ENCODE data around the gene NACC2.

Gene NACC2

GRCh38 chr9:136091582-136092352 lies 3.3 kb downstream of the NACC2 start:
- DNase-seq: no peak

DNA sequence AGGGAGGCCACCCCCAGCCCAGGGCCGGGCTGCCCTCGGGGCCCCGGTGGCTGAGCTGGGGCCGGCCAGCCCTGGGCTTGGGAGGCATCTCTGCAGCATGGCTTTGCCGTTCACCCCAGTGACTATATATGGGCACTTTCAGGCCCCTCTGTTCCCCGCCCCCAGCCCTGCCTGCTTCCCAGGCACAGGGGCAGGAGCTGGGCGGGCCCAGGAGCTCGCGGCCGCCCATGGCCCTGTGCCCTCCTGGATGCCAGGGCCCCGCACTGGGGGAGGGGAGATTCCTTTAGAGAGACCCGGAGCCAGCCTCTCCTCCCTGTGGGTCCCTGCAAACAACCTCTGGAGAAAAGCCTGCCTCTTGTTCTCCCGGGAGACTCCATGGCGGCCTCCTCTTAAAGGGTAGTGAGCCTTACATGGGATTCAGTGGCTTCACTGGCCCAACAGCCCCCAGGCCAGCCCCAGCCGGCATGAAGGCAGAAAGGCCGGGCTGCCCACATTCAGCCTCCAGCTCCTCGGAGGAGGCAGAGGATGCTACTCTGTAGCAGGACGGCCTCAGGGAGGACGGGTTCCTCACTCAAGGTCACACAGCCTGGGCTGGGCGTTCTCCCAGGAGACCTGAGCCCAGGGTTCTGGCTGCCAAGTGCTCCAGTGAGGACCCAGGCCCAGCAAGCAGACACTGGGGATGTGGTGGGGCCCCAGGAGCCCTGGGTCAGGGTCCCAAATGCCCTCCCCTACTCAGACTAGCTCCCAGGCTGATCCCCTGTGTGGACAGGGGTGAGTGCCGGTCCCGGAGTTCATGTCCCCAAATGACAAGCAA lies 4.1 kb downstream of the NACC2 start:
- no peak for DNase-seq

DNA sequence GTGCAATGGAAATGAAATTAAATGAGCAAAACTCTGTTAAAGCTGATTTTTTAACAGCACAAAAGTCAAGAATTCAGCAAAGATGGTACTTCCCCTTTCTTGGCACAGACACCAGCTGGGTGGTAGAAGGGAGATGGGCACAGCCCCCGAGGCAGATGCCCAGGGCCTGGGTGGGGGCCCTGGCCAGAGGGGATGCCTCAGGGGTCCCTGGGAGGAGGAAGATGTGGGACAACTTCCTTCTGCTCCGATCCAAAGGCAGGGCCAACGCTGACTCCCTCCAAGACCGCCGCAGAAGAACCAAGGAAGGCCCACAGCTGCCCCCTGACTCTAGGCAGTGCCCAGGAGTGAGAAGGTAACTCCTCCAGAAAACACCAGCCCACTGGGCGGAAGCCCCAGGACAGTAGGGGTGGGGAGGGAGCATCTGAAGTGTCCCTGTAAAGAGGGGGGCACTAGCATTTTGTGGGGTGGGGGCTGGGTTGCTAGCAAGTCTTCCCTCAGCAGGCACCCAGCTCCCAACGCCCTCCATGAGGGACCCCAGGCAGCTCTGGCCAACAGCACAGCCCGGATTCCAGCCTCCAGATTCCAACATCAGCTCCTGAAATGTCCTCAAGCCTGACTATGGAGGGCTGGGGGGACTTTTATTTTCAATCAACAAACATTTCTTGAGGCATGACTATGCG lies 4.9 kb downstream of the NACC2 start:
- no peak for DNase-seq

GRCh38 chr9:136089697-136090045 lies 5.4 kb downstream of the NACC2 start:
- no peak for DNase-seq

GRCh38 chr9:136088939-136089696 lies 6.0 kb downstream of the NACC2 start:
- DNase-seq: no peak

GRCh38 chr9:136088481-136088938 lies 6.6 kb downstream of the NACC2 start:
- DNase-seq: no peak

- DNase-seq: no peak
These were observed 7.2 kb downstream of the NACC2 start for GRCh38 chr9:136087741-136088480.

GRCh38 chr9:136086951-136087740 lies 7.9 kb downstream of the NACC2 start:
- DNase-seq: no peak

DNA sequence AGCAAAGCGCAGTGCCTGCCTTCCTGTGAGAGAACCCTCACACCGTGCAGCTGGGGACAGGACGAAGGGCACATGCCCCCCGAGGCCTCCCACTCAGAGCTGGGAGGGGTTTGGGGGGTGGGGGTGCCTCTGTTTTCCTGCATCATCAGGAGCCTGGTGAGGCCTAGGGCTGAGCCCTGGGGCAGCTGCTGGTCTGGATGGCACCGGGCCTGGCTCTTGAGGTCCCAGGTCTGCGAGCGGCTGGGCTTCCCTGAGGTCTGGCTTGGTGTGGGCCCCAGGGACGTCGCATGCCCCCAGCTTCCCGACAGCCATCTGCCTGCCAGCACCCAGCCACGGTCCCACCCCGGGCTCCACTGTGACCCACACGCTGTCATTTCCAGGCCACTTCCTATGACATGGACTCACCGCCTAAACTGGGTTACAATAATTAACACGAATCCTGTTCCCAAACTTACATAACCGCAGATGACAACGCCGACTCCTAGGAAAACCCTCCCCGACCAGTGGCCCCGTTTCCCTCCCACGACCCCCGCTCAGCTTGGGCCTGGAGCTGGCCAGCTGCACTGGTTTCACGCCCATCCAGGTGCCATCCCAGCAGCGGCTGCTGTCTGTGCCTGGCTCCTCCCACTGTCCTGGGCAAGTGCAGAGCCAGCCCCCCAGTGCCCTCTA lies 8.7 kb downstream of the NACC2 start:
- no peak for DNase-seq

DNA sequence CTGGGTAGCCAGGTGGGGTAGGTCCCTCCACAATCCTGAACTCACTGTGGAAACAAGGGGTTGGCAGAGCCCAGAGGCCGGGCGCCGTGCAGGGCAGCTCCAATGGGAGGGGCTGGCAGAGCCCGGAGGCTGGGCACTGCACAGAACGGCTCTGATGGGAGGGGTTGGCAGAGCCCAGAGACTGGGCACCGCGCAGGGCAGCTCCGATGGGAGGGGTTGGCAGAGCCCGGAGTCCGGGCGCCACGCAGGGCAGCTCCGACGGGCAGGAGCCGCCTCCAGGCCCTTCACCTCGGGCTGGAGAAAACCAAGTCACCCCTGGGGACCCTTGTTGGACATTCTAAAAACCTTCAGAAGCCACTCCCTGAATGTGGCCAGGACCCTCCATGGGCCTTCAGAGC lies 9.3 kb downstream of the NACC2 start:
- DNase-seq: no peak

DNA sequence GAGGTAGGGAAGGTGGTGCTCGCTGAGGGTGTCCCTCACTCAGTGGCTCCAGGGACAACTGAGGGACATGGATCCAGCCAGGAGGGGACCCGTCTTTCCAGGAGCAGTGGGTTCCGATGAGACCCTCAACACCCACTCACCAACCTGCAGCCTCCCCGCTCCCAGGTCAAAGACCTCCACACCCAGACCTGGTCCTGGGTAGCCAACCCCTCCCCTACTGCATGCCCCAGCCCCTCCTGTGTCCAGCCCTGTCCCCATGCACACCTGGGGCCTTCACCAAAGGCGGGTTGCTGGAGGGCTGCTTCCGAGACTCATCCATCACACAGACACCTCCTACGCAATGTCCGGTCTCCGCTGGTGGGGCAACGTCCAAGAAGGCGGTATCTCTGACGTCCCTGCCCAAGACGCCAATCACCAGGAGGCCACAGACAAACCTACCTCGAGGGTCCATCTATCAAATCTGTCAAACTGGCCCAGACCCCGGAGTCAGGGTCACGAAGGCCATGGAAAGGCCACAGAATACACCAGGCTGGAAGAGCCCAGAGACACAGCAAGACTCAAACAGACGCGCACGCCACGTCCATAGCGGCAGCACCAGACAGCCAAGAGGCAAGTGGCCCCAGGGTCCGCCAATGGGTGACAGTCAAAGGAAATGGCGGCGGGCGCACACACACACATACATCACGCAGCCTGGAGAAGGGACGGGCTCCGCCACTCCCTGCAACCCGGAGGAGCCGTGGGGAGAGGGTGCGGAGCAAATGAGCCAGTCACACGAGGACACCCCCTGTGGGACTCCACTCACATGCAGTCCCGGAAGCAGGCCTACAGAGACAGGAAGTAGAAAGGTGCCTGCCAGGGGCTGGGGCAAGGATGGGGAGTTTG lies 10.8 kb downstream of the NACC2 start:
- no peak for DNase-seq

- DNase-seq: no peak
These were observed 11.5 kb downstream of the NACC2 start for GRCh38 chr9:136083558-136084062.

GRCh38 chr9:136082496-136083361 lies 12.4 kb downstream of the NACC2 start:
- DNase-seq: no peak

GRCh38 chr9:136081826-136082495 lies 13.1 kb downstream of the NACC2 start:
- peak; percentile 36 for DNase-seq

DNA sequence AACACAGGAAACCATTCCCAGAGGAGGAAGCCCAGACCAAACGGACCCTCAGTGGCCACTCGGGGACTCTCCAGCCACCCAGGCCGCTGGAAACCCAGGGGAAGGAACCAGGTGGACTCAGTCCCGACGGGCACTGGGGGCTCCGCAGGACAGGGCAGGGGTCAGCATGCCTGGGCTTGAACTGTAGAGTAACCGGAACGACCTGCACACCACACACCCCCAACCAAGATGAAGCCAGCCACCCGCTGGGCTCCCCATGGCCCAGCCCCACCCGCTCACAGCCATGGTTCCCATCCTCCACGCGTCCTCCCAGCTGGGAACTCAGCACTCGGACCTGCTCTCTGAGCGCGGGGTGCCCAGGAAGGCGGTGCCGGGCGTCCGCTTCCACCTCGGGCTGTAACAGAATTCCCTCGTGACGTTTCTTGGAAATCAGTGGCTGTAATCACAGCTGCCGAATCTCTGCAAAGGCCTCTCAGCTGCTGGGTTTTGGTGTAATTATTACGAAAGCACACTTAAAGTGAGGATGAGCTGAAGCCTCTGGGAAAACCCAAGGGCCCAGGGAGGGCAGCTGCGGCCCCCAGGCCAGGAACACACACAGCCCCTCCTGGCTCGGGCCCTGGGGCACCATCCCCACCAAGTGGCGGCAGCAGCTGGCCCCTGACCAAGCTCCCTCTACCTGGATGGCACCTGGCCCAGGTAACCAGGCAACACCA lies 13.8 kb downstream of the NACC2 start:
- DNase-seq: peak; percentile 60

- DNase-seq: no peak
These were observed 14.4 kb downstream of the NACC2 start for GRCh38 chr9:136080716-136081112.

DNA sequence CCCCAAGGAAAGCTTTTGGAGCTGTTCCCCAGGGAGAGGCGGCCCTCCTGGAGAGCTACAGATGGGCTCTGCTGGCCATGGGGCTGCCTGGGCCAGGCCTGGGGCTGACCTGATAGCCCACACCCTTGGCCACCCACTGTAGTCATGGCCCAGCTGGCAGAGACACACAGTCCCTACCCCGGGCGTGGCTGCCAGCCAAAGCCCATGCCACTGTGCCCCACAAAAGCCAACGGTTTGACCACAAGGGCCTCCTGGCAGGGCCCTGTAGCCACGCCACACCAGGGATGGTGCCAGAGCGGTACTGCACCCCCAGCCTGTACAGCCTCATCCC lies 15.2 kb downstream of the NACC2 start:
- no peak for DNase-seq
